GM21526 (cell line): ENCODE measurements around the gene RGSL1.
A peak's percentile ranks its signal among the peaks of the same experiment; 100 is the strongest.
"Not testable (repeated sequence)": the region's sequence is repeated elsewhere in the genome, so short reads cannot be mapped to it uniquely, and the experiment has no call there.

ENCODE experiments used
- ATAC-seq: cut with Tn5 transposase; IDR thresholded peaks from one replicate; pipeline ENCODE4 v1.9.1; 2021; ENCODE audit warnings: moderate library complexity; ENCODE audit not compliant: unreplicated experiment, low FRiP score

The RGSL1 gene

DNA sequence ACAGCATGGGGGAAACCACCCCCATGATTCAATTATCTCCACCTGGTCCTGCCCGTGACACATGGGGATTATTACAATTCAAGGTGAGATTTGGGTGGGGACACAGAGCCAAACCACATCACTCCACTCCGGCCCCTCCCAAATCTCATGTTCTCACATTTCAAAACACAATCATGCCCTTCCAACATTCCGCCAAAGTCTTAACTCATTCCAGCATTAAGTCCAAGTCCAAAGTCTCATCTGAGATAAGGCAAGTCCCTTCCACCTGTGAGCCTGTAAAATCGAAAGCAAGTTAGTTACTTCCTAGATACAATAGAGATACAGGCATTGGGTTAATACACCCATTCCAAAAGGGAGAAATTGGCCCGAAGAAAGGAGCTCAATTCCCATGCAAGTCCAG is 78.3 kb downstream of the RGSL1 start:
- not testable (repeated sequence) for ATAC-seq

DNA sequence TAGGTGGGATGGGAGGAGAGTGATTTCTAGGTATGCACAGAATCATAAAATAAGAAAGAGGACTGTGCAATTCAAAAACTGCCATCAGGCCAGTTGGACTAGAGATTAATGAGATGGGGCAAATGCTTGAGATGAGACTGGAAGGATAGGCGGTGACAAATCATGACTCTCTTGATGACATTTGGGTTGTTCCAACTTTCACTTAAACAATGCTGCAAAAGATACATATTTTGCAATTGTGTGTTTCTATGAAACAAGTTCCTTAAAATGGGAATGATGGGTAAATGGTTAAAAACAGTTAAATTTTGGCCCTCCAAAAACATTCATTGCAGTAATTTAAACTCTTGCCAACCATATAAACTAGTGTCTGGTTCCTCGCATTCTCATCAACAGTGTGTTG is 84.0 kb downstream of the RGSL1 start:
- ATAC-seq: no peak

DNA sequence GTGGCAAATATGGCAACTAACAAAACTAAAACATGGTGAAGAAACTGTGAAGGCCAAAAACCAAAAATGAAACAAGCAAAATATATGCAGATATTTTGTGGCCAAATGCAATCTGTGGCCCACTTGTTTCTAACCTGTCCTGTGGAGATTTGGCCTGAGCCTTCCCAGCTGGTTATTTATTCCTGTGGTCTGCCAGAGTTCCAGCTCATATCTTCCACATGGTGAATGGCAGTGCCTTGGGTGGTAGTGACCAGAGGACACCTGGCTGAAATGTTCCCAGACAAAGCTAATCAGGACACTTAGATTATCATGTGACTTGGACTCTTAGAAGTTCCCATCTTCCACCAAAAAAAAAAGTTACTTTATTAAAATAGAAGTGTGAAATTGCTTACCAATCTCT is 99.4 kb downstream of the RGSL1 start:
- ATAC-seq: no peak

DNA sequence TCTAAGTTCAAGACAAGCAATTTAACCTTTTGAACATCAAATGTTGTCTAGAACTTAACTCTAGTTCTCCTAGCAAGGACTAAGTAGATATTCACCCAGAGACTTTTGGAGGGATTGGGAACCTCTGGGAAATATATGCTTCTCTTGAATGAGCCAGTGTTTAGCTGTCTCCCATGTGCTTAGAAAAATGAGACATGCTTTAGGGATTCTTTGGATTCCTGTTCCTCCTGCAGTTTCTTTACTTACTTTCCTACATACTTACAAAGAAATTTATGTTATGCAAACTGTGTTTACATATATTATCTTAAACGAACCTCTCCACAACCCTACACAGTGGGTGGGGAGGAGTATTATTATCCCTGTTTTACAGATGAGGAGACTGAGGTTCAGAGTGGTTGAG is 99.9 kb downstream of the RGSL1 start:
- ATAC-seq: no peak

DNA sequence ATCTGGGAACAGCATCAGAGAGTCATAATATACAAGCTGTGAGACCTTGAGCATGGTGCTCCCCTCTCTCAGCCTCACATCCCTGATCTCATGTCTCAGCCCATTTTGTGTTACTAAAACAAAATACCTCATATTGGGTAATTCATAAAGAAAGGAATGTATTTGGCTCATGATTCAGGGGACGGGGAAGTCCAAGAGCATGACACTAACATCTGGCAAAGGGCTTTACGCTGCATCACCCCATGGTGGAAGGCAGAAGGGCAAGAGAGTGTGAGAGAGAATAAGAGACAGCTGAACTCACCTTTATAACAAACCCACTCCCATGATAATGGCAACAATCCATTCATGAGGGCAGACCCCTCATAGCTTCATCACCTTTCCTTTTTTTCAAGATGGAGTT is 102.6 kb downstream of the RGSL1 start:
- ATAC-seq: no peak

DNA sequence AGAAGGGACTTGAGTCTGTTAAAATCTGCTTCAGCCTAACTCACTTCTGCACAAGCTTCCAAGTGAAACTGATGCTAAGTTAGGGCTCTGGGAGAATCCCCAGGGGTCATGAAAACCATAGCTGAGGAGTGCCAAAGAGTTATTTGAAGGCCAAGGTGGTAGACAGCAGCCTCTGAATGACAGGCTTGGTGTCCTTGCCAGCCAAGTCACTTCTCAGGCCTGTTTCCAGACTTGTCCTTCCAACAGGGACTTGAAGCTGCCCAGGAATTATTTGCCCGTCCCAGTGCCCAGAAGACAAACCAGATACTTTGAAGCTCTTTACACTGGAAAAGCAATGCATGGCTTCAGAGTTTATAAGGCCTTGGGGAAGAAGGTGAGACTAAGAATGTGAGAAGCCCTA is 105.5 kb downstream of the RGSL1 start:
- no peak for ATAC-seq

DNA sequence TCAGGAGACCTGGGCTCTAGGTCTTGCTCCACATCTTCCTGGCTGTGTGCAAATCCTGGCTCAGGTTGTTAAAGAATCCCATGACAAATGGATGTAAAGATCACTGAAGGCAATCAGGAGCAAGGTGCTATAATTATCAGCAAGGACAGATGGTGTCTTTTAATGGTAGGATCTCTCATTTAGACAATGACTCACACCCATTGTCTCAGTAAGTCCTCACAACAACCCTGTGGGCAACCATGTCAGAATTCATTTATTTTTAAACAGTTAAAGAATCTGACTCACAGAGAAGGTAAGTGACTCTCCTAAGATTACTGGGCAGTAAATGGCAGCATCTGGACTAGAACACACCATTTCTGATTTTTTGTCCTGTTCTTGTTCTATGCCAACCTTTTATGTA is 106.3 kb downstream of the RGSL1 start:
- ATAC-seq: no peak

DNA sequence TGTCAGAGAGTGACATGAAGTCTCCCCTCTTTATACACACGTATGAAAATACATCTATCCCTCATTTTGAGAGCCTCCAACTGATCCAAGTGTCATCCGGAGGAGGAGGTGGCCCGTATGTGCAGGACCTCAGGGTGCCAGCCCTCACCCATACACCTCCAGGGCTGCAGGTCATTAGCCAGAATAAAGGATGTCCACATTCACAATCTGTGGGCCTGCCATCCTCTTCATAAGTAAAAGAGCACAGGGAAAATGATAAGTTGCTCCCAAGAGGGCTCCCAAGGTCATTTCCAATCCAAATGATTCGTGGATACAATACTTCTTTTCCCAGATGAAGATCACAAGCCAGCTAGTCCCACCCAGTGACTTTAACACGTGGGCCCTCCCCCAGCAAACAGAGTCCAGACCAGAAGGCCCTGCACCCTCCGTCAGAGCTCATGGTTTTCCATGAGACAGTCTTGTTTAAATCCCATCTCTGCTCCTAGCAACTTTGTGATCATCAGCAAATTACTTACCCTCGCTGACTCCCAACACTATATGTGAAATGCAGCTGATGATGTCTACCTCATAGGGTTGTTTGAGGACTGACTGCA is 110.5 kb downstream of the RGSL1 start:
- no peak for ATAC-seq

DNA sequence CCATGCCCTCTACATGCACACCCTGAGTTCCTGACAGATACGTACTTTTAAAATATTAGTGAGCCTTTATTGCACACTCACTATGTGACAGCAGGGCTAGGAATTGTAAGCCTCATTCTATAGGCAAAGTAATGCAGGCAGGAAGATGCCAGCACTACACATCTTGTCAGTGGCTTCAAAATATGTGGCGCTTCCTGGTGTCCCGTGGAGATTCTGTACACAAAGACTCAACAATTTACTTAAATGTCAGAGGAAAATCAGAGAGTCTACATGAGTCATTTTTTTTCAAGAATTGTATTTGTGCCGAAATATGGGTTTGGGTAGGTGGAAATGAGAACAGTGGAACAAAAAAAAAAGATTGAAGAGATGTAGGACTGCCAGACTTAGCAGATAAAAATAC is 111.5 kb downstream of the RGSL1 start:
- ATAC-seq: no peak

DNA sequence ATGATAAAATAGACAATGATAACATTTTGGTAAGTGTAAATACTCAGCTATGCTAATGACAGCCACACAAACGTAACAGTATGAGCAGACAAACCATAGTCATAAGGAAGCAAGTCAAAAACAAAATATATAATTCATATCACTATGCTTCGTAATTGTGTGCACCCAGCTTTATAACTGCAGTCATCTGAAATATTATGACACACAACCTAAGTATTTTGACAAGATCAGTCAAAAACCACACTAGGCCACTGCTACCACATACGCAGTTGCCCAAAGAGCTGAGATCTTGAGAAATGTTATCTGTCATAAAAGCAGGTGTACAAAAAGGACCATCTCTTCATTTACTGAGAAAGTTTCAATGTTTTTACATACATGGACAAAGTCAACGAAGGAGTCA is 113.1 kb downstream of the RGSL1 start:
- ATAC-seq: no peak

DNA sequence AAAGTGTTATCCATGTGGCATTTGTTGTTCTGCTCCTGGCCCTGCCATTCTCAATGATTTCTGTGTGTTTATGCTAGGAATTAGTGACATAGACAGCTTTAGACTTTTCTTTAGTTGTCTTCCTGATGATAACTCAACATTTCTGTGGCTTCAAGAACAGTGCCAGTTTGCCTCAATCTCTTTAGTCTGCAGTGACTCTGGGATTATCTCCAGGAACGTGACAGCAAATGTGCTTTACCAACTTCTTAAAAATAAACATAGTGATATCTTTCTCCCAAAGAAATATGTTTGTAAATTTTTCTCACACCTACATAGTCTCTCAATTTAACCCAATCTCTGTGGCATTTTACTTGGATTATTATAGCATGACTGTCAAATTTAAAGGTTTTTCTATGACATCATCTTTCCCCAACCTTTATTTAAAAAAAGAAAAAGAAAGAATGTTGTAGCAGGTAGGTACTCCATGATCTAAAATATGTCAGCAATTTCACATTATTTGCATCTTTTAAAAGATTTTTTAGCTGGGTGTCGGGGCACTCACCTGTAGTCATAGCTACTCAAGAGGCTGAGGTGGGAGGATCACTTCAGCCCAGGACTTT is 114.6 kb downstream of the RGSL1 start:
- no peak for ATAC-seq

DNA sequence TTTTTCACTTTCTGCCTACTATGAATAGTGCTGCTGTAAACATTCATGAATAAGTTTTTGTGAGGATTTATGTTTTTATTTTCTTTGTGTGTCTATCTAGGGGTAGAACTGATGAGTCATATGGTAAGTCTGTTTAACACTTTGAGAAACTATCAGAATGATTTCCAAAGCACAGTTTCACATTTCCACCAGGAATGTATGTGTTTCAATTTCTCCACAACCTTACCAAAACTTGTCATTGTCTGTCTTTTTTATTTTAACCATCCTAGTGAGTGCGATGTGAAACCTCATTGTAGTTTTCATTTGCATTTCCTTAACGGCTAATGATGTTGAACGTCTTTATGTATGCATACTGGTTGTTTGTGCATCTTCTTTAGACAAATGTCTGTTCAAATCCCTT is 115.6 kb downstream of the RGSL1 start:
- ATAC-seq: no peak

DNA sequence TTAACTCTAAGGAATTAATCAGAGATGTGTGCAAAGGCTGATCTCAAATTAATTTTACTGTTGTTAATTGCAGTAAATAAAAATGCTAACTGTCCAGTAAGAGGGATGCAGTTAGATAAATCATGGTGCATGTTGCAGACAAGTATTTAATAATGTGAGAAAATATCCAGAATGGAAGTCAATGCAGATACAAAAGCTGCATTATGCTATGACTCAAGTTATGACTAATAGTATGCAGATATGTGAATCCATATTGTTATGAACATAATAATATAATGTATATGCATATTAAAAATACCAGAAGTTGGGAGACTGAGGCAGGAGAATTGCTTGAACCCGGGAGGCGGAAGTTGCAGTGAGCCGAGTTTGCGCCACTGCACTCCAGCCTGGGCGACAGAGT is 117.7 kb downstream of the RGSL1 start:
- no peak for ATAC-seq

DNA sequence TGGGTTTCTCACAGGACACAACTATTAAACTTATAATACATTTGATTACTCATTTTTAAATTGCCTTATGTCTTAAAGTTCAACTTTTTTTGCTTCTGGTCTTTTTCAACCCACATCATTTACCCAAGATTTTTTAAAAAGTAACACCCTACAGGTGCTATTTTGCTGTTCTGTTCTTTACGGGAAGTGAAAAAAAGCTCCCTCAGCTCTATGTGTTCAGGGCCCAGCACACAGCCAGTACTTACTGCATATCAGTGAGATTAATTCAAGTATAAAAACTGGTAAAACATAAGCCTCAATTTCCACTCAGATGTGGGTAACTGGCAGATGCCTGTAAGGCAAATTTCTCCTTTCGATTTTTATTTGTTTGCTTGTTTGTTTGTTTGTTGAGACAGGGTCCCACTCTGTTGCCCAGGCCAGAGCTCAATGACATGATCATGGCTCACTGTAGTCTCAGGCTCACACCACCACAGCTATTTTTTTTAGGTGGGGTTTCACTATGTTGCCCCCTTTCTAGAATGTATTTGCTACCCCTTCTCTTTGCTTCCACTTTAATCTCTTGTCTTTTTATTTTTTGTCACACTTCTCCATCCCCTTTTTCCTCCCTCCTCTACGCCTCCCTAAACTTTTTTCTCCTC is 118.8 kb downstream of the RGSL1 start:
- ATAC-seq: peak; percentile 54

DNA sequence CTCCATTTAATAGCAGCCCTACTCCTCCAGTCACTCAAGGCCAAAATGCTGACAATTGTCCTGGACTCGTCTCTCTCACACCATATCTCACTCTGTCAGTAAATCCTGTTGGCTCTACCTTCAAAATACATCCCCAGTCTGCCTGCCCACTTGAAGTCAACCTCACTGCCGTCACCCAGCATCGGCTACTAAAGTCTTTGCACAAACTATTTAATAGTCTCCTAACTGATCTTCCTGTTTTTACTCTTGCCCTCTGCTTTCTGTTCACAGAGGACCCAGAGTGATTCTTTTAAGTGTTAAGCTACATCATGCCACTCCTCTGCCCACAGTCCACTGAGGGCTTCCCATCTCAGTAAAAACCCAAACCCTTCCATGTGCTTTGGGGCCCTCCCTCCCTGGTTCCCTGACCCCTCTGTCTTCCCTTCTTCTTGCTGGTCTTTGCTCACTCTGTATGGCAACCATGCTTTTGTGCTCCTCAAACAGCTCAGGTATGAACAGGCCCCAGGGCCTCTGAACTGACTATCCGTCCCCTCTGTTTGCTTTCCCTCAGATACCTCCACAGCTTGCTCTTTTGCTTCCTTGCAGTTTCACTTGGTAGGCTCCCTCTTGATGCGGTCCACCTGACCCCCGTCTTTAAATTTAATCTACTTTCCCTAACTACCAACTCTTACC is 120.1 kb downstream of the RGSL1 start:
- ATAC-seq: no peak

DNA sequence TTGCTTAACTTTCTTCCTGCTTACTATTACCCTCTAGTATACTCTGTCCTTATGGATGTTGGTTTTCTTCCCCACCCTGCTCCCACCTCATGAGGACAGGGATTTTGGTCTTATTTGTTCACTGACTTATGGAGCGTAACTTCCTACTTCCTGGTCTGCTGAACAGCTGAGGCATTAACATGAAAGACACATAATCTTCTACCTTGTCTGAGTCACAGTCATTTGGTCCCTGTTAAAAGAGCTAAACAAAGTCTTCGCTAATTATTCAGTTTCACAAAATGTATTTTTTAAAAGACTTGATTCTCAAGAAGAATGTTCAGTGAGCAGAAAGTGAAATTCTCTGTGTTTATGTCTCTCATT is 120.6 kb downstream of the RGSL1 start:
- no peak for ATAC-seq

DNA sequence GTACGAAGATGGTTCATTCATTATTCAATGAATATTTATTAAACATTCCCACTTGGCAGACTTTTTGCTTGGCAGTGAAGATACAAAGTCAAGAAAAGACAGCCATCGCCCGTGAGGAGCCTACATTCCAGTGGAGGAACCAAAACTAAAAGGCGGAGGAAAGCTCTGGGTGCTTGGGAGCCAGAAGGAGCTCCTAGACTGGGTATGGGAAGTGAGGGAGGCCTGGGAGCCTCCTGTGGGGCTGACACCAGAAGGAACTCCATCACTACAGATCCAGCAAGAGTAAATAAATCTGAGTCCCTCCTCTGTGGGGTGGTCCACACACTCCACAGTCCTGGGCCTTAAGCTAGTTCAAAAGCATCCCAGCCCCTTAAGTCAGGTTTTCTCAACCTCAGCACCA is 124.2 kb downstream of the RGSL1 start:
- no peak for ATAC-seq

DNA sequence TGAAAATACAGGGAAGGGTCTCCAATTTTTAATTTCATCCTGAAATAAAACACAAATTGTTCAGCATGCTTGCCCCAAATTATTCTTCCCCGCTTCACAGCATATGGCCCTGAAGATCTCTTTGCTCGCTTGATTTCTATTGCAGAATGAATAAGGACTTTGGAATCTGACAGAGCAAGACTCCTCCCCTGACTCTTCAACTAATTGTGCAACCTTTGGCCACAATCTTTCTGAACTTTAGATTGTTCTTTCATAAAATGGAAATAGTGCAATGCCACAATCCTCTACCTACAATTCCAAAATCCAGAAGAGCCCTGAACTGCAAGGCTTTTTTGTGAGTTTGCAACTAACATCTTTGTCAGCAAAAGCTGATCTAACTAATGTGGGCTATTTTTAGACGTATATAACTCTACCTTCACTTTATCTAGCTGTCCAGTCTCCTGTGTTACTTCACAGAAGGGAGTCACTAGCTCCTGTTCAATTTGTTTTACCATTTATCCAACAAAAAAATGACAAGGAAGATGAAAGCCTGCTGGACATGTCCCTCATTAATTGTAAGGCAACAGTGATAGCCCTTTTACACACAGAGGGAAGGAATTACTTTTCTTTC is 125.7 kb downstream of the RGSL1 start:
- no peak for ATAC-seq

DNA sequence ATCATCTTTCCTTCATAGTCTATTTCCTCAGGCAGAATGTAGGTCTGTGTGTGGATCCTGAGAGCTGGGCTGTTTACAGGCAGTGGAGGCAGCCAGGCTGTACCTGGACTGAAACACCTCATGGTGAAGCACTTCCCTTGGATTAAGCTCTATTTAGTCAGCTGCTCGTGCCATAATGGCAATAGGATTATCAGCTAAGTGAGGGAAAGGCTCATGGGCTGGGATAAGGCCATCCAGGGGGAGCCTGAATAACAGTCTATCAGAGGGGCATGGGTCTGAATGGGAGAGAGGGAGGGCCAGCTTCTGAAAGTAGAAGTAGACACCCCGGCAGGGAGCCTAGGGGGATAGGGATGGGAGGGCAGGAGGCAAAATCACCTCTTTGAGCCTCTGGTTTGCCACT is 130.8 kb downstream of the RGSL1 start:
- no peak for ATAC-seq

DNA sequence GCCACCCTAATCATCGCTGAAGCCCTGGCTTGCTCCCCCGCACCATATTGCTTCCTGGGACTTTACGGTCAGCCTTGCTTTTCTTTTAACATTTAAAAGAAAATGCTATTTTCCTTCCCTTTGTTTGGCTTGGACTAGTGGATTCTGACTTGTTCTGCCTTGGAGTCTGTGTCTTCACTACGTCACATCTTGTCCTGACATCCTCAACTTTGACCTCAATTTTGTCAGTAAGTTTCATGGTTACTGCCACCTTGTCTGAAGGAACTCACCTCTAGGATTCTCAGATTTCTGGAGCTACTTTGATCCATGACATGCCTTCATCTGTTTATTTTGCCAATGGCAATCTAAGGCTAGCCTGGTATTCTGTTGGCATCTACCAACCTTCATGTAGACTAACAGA is 134.8 kb downstream of the RGSL1 start:
- ATAC-seq: no peak

DNA sequence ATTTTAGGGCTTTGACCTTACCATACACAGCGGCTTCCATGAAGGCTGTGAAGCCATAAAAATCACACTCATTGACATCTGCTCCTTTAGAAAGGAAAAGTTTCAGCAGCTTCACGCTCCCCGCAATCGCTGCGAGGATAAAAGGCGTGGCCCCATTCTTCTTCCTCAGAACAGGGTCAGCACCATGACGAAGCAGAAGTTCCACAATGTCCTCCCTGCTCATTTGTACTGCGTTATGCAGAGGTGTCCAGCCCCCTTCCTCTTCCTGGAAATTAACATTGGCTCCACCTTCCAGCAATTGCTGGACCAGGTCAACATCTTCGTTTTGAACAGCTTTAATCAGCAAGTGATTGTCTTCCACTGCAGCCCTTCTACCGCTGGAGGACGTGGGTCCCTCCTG is 136.4 kb downstream of the RGSL1 start:
- ATAC-seq: no peak

DNA sequence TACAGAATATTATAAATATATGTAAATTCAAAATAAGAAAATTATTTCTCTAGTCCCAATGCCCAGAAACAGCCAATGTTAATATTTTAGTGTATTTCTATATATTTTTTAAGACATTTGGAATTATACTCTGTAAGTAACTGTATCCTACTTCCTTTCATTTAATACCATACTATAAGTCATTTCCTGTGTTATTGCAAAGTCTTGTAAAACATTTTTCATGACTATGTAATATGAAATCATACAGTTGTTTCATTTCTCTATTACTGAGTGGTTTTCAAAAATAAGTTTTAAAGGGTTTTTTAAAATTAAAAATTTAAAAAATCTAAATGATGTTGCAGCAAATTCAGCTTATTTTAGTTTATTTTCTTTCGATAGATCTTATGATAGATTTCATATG is 137.1 kb downstream of the RGSL1 start:
- ATAC-seq: no peak
